ENCODE data around the gene ERBB4.

Gene ERBB4

GRCh38 chr2:212421556-212422334 lies 116.9 kb downstream of the ERBB4 start:
- peak; percentile 40 to 59 for DNase-seq (ENCODE audit: low read depth in 2 of 2)
- H3K4me3 ChIP-seq (replicated peaks in 1 of 2; ENCODE audit: low read depth in 2 of 2, low read length in 2 of 2): no peak overlapping the region
- TF ChIP-seq CTCF (IDR thresholded peaks at IDR 0.05; ENCODE audit: low read depth, low read length): no peak

DNA sequence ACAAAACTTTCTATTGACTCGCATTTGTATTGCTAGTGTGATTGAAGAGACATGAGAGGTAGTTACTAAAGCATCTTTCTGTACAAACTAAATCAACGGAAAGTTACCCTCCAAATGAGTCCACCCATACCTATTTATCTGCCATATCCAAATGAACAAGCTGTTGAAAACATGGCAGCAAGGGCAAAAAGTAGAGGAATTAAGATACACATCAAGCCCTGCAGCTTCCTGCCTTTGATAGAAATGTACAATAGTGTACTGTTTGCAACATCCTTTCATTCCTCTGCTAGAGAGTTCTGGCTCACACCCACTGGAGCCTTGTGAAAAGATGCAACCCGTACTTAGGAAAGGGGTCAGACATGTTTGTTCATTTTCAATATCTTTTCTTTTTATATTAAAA lies 122.5 kb downstream of the ERBB4 start:
- TF ChIP-seq CTCF (IDR thresholded peaks at IDR 0.05; ENCODE audit: low read depth, low read length): no peak
- H3K4me3 ChIP-seq (replicated peaks in 1 of 2; ENCODE audit: low read depth in 2 of 2, low read length in 2 of 2): no peak overlapping the region
- DNase-seq (ENCODE audit: low read depth in 2 of 2): no peak

DNA sequence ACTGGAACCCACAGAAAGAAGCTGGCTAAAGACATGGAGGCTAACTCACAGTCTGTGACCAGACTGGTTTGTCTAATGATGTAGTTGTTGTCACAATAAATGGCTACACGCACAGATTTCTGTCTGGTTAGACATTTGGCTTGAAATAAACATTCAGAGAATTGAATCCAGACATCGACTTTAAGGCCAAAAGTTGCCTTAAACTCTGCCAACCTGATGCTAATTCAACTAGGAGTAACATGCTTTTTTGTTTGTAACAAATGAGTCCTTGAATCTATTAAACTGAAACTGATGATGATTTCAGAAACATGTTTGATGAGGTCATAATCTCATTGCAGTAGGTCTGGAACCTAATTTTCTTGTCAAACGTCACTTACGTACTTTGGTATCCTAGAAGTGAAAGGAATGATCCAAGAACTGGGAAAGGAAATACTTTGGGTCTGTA lies 123.8 kb downstream of the ERBB4 start:
- TF ChIP-seq CTCF (IDR thresholded peaks at IDR 0.05; ENCODE audit: low read depth, low read length): no peak
- no peak for DNase-seq (ENCODE audit: low read depth in 2 of 2)
- H3K4me3 ChIP-seq (replicated peaks in 1 of 2; ENCODE audit: low read depth in 2 of 2, low read length in 2 of 2): no peak overlapping the region

- no peak for DNase-seq (ENCODE audit: low read depth in 2 of 2)
- H3K4me3 ChIP-seq (replicated peaks in 1 of 2; ENCODE audit: low read depth in 2 of 2, low read length in 2 of 2): no peak overlapping the region
- TF ChIP-seq CTCF (IDR thresholded peaks at IDR 0.05; ENCODE audit: low read depth, low read length): no peak
These were observed 129.0 kb downstream of the ERBB4 start for GRCh38 chr2:212409560-212409959.

- TF ChIP-seq CTCF (IDR thresholded peaks at IDR 0.05; ENCODE audit: low read depth, low read length): no peak
- DNase-seq (ENCODE audit: low read depth in 2 of 2): no peak
- H3K4me3 ChIP-seq (replicated peaks in 1 of 2; ENCODE audit: low read depth in 2 of 2, low read length in 2 of 2): no peak overlapping the region
These were observed 130.1 kb downstream of the ERBB4 start for GRCh38 chr2:212408524-212408923.

GRCh38 chr2:212406716-212407115 lies 131.9 kb downstream of the ERBB4 start:
- no peak overlapping the region for H3K4me3 ChIP-seq (replicated peaks in 1 of 2; ENCODE audit: low read depth in 2 of 2, low read length in 2 of 2)
- no peak for DNase-seq (ENCODE audit: low read depth in 2 of 2)
- no peak for TF ChIP-seq CTCF (IDR thresholded peaks at IDR 0.05; ENCODE audit: low read depth, low read length)

DNA sequence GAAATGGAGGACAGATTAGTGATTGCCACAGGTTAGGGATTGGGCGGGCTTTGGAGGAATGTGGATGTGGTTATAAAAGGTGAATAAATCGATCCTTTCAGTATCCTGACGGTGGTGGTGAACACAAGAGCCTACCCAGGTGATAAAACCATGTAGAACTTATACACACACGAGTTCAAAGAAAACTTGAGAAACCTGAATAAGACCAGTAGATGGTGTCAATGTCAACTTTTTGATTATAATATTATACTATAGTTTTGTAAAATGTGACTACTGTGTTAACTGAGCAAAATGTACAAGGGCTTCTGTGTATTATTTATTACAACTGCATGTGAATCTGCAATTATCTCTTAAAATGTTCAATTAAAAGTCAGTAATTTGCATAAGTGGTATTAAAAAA lies 136.3 kb downstream of the ERBB4 start:
- no peak for DNase-seq (ENCODE audit: low read depth in 2 of 2)
- H3K4me3 ChIP-seq (replicated peaks in 1 of 2; ENCODE audit: low read depth in 2 of 2, low read length in 2 of 2): no peak overlapping the region
- TF ChIP-seq CTCF (IDR thresholded peaks at IDR 0.05; ENCODE audit: low read depth, low read length): no peak

Data from cardiac fibroblast (primary cell).